ENCODE measurements around the gene DNAJC17. TPM values are rescaled to one million over a fixed set of nuclear protein-coding genes. Genes with fewer than 3 reads are reported as not detected.

DNAJC17 gene
- total and polyA plus RNA-seq, 2 of the 13 experiments (the other 11 are each of a cell fraction or from before 2014, with no cell fraction given): 22.2 to 26.5 TPM

GRCh38 chr15:40754883-40755811 is 52.1 kb downstream of the DNAJC17 start, which contains the start of gene RMDN3 (continued):
- TF ChIP-seq ZNF598 (CRISPR knock-in tag; IDR thresholded peaks at IDR 0.05; ENCODE audit: borderline replicate concordance): no peak
- no peak for TF ChIP-seq ZBTB49 (CRISPR knock-in tag; IDR thresholded peaks at IDR 0.05; ENCODE audit: borderline replicate concordance)
- no peak for TF ChIP-seq SRSF9 (IDR thresholded peaks at IDR 0.05; ENCODE audit: borderline replicate concordance, insufficient read depth, low read depth, low read length, poor library complexity, severe bottlenecking)
- TF ChIP-seq TP53 (CRISPR knock-in tag; conservative IDR thresholded peaks at IDR 0.05): no peak
- TF ChIP-seq ZNF747 (CRISPR knock-in tag; IDR thresholded peaks at IDR 0.05; ENCODE audit: borderline replicate concordance): no peak
- TF ChIP-seq HNRNPH1 (optimal IDR thresholded peaks at IDR 0.05; ENCODE audit: low read depth, low read length): no peak
- TF ChIP-seq CSRNP1 (CRISPR knock-in tag; IDR thresholded peaks at IDR 0.05): no peak; the same call in 1 of the 2 replicates
- TF ChIP-seq ZNF891 (CRISPR knock-in tag; IDR thresholded peaks at IDR 0.05): 0 out of 2 replicates have a peak, but pooled peaks have one; percentile 21
- TF ChIP-seq ZNF788 (CRISPR knock-in tag; IDR thresholded peaks at IDR 0.05; ENCODE audit: borderline replicate concordance): no peak
- TF ChIP-seq BATF2 (CRISPR knock-in tag; IDR thresholded peaks at IDR 0.05): no peak
- no peak for TF ChIP-seq NCOA5 (CRISPR knock-in tag; IDR thresholded peaks at IDR 0.05)
- TF ChIP-seq NR2F2 (IDR thresholded peaks at IDR 0.05; ENCODE audit: borderline replicate concordance, low read depth): no peak
- no peak for TF ChIP-seq NBN (conservative IDR thresholded peaks at IDR 0.05)
- 0 out of 2 replicates have a peak, but pooled peaks have one; percentile 48 for TF ChIP-seq HES4 (CRISPR knock-in tag; IDR thresholded peaks at IDR 0.05; ENCODE audit: borderline replicate concordance)
- TF ChIP-seq GABPB1 (CRISPR knock-in tag; IDR thresholded peaks at IDR 0.05): peak; percentile 88
- TF ChIP-seq RBM22 (optimal IDR thresholded peaks at IDR 0.05; ENCODE audit: low read length): no peak
- TF ChIP-seq SRSF1 (optimal IDR thresholded peaks at IDR 0.05; ENCODE audit: low read depth, low read length): peak; percentile 58
- no peak for TF ChIP-seq ZNF772 (CRISPR knock-in tag; IDR thresholded peaks at IDR 0.05)
- TF ChIP-seq SALL1 (CRISPR knock-in tag; IDR thresholded peaks at IDR 0.05): peak; percentile 72
- no peak for TF ChIP-seq SOX6 (IDR thresholded peaks at IDR 0.05)
- no peak; the same call in 1 of the 2 replicates for TF ChIP-seq SOX6 (CRISPR knock-in tag; IDR thresholded peaks at IDR 0.05)
- TF ChIP-seq ZBTB26 (CRISPR knock-in tag; IDR thresholded peaks at IDR 0.05; ENCODE audit: borderline replicate concordance): 0 out of 2 replicates have a peak, but pooled peaks have one; percentile 37

Measured in HepG2 (cell line).